Common myeloid progenitor, CD34-positive (primary cell): ENCODE results near the gene HLA-DPA1.
A peak's percentile ranks its signal among the peaks of the same experiment; 100 is the strongest.

ENCODE experiments used
- CTCF ChIA-PET: fragments of 350-600 bp; sonication (Branson Sonifier 250); formaldehyde crosslinking; loops from one replicate; lab custom pipeline; 2021; ENCODE audit warnings: antibody characterized with exemption; lab: Charles Lee
- POLR2A ChIA-PET: fragments of 350-600 bp; sonication (Branson Sonifier 250); formaldehyde crosslinking; loops from one replicate; lab custom pipeline; 2021; ENCODE audit warnings: antibody characterized with exemption; lab: Charles Lee
- DNase-seq, 3 donors: peaks; one replicate each; pipeline versions ENCODE4 v3.0.0 to v3.0.0-alpha.2; 2013
- H3K27ac ChIP-seq, 2 experiments: 1 replicate in 1 of 2; 2 replicates in 1 of 2; pipeline ENCODE4 v1.7.0; 2013; ENCODE audit warnings: inconsistent platforms in 2 of 2, low read length in 2 of 2, mild to moderate bottlenecking in 2 of 2, low read depth in 1 of 2, moderate library complexity in 1 of 2; ENCODE audit not compliant: severe bottlenecking in 2 of 2, insufficient read depth in 1 of 2, poor library complexity in 1 of 2
- H3K27me3 ChIP-seq, 5 experiments: replicated peaks in 2 of 5; 1 replicate in 3 of 5; 2 replicates in 2 of 5; pipeline versions ENCODE4 v1.6.1 to v1.7.0; 2013; ENCODE audit warnings: low read length in 4 of 5, mild to moderate bottlenecking in 2 of 5, moderate library complexity in 2 of 5, inconsistent platforms in 1 of 5; ENCODE audit not compliant: insufficient read depth in 5 of 5, control insufficient read depth in 4 of 5
- H3K36me3 ChIP-seq, 4 experiments: 1 replicate in 2 of 4; 2 replicates in 2 of 4; pipeline versions ENCODE4 v1.6.1 to v1.7.0; 2013; ENCODE audit warnings: low read length in 3 of 4, control low read depth in 1 of 4, mild to moderate bottlenecking in 1 of 4; ENCODE audit not compliant: control insufficient read depth in 4 of 4, insufficient read depth in 4 of 4
- H3K4me1 ChIP-seq, 4 experiments: 1 replicate in 3 of 4; 2 replicates in 1 of 4; pipeline versions ENCODE4 v1.6.1 to v1.7.1; 2013; ENCODE audit warnings: low read length in 3 of 4, mild to moderate bottlenecking in 3 of 4, control low read depth in 1 of 4, inconsistent platforms in 1 of 4, moderate library complexity in 1 of 4; ENCODE audit not compliant: control insufficient read depth in 4 of 4, insufficient read depth in 4 of 4; ENCODE audit errors: control extremely low read depth in 1 of 4
- H3K4me3 ChIP-seq, 7 experiments: 1 replicate in 4 of 7; 2 replicates in 3 of 7; pipeline versions ENCODE4 v1.5.1 to v1.7.0; 2013; ENCODE audit warnings: mild to moderate bottlenecking in 7 of 7, low read length in 6 of 7, moderate library complexity in 6 of 7, inconsistent platforms in 2 of 7, low read depth in 2 of 7, control low read depth in 1 of 7; ENCODE audit not compliant: insufficient read depth in 4 of 7, control insufficient read depth in 1 of 7; ENCODE audit errors: extremely low read depth in 1 of 7
- H3K9me3 ChIP-seq, 5 experiments: 1 replicate in 4 of 5; 2 replicates in 1 of 5; pipeline versions ENCODE4 v1.6.1 to v1.7.1; 2013; ENCODE audit warnings: low read length in 4 of 5, mild to moderate bottlenecking in 2 of 5, inconsistent platforms in 1 of 5, low read depth in 1 of 5, moderate library complexity in 1 of 5; ENCODE audit not compliant: control insufficient read depth in 4 of 5, insufficient read depth in 2 of 5; ENCODE audit errors: control extremely low read depth in 1 of 5
- WGBS: methylation state at CpG from one replicate; pipeline ENCODE4 v1.1.5; 2013; ENCODE audit not compliant: insufficient coverage; 5-methylcytosine and 5-hydroxymethylcytosine counted together

Gene HLA-DPA1

GRCh38 chr6:33076406-33076934 is 3.0 kb upstream of the HLA-DPA1 start:
- peak in 1 of 3 donors; percentile 31 for DNase-seq
- Histone ChIP-seq H3K36me3 (peaks cover 0 to 15% (median 11%) of the 10 kb centered on the region in 4 experiments), H3K27ac (peak overlapping the region; percentile 81 to 88), H3K4me1 (peaks cover 12 to 70% (median 52%) of the 10 kb centered on the region in 4 experiments), H3K4me3 (peak overlapping the region; percentile 43 to 97 (median 87)), H3K9me3 (no peaks in the 10 kb centered on the region), H3K27me3 (no peaks in the 10 kb centered on the region)
- CTCF ChIA-PET = interaction anchor here (1.2 to 1.5 kb wide), 5 partner anchors 11 to 62 kb away, joined by 3 to 6 read pairs (median 4); no protein-coding TSS in a partner anchor
- POLR2A ChIA-PET = interaction anchor here (0.6 kb wide), 1 partner anchor 241 kb away, joined by 3 read pairs; the partner anchor contains the start of gene ZBTB22
- 4% methylated on average over 2 of the region's 3 CpGs for WGBS

GRCh38 chr6:33075568-33076405 is 2.3 kb upstream of the HLA-DPA1 start, which contains the start of gene HLA-DPB1:
Gene HLA-DPB1, plus strand, starts transcription at chr6:33075990. Its CDS starts 52 bp downstream, at chr6:33076042.
- Histone ChIP-seq H3K27ac (peak within 1 kb of the TSS; percentile 81 to 88), H3K4me1 (peaks cover 12 to 77% (median 56%) of the 10 kb centered on the region in 4 experiments), H3K36me3 (peaks cover 0 to 12% (median 6%) of the 10 kb centered on the region in 4 experiments), H3K27me3 (no peaks in the 10 kb centered on the region), H3K4me3 (peak within 1 kb of the TSS; percentile 43 to 97 (median 87)), H3K9me3 (no peaks in the 10 kb centered on the region)
- WGBS = 8% methylated on average over 10 of the region's 10 CpGs
- CTCF ChIA-PET = interaction anchor here (0.6 to 1.5 kb wide), 9 partner anchors 11 to 98 kb away, joined by 3 to 6 read pairs (median 3); no protein-coding TSS in a partner anchor
- DNase-seq = peak; percentile 83 to 87 (median 87)
- POLR2A ChIA-PET = interaction anchor here (0.6 to 0.9 kb wide), 2 partner anchors 44 to 242 kb away, joined by 3 read pairs; partner anchors contain the start of gene ZBTB22

- no CpG with 5 or more reads among the region's 4 CpGs for whole genome bisulfite sequencing
- Histone ChIP-seq H3K4me3 (peak overlapping the region in 2 of 7 experiments; percentile 93 to 97), H3K4me1 (peaks cover 12 to 83% (median 57%) of the 10 kb centered on the region in 4 experiments), H3K27me3 (no peaks in the 10 kb centered on the region), H3K27ac (peak overlapping the region; percentile 81 to 88), H3K36me3 (peaks cover 0 to 10% (median 3%) of the 10 kb centered on the region in 4 experiments), H3K9me3 (no peaks in the 10 kb centered on the region)
- ChIA-PET POLR2A (interaction anchor here (0.9 kb wide), 1 partner anchor 43 kb away, joined by 3 read pairs; no protein-coding TSS in a partner anchor), CTCF (interaction anchor here (0.9 to 6.5 kb wide), 7 partner anchors 10 to 98 kb away, joined by 3 to 55 read pairs (median 4); no protein-coding TSS in a partner anchor)
- DNase-seq = peak in 1 of 3 donors; percentile 14
These were observed 1.7 kb upstream of the HLA-DPA1 start for GRCh38 chr6:33075208-33075567.

- POLR2A ChIA-PET = interaction anchor here (0.6 to 1.6 kb wide), 2 partner anchors 11 to 199 kb away, joined by 3 to 4 read pairs; partner anchors contain the start of genes RPS18 and VPS52
- DNase-seq = no peak
- peaks cover 11 to 68% (median 43%) of the 10 kb centered on the region in 4 experiments for H3K4me1 ChIP-seq
- H3K36me3 ChIP-seq = peaks cover 4 to 26% (median 20%) of the 10 kb centered on the region in 4 experiments
- H3K27me3 ChIP-seq = no peaks in the 10 kb centered on the region
- WGBS = 5% methylated on average over 3 of the region's 7 CpGs
- CTCF ChIA-PET = interaction anchor here (0.9 to 6.5 kb wide), 8 partner anchors 10 to 61 kb away, joined by 3 to 55 read pairs (median 4); no protein-coding TSS in a partner anchor
- peak overlapping the region; percentile 56 to 73 for H3K27ac ChIP-seq
- H3K4me3 ChIP-seq = peak overlapping the region; percentile 9 to 88 (median 73)
- H3K9me3 ChIP-seq = peaks cover 0 to 2% (median 0%) of the 10 kb centered on the region in 5 experiments
These were observed 845 bp downstream of the HLA-DPA1 start for GRCh38 chr6:33072508-33073100.

- H3K9me3 ChIP-seq = peaks cover 0 to 7% (median 2%) of the 10 kb centered on the region in 5 experiments
- DNase-seq = peak in 2 of 3 donors; percentile 22 to 53
- peak overlapping the region in 1 of 2 experiments; percentile 57 for H3K27ac ChIP-seq
- peaks cover 11 to 64% (median 40%) of the 10 kb centered on the region in 4 experiments for H3K4me1 ChIP-seq
- H3K27me3 ChIP-seq = no peaks in the 10 kb centered on the region
- WGBS = 17% methylated on average over 6 of the region's 6 CpGs
- peak overlapping the region in 6 of 7 experiments; percentile 8 to 88 (median 74) for H3K4me3 ChIP-seq
- ChIA-PET CTCF (interaction anchor here (0.5 to 6.5 kb wide), 3 partner anchors 11 to 55 kb away, joined by 3 to 55 read pairs (median 29); no protein-coding TSS in a partner anchor), POLR2A (no interaction called here)
- H3K36me3 ChIP-seq = peaks cover 4 to 36% (median 27%) of the 10 kb centered on the region in 4 experiments
These were observed 1.9 kb downstream of the HLA-DPA1 start for GRCh38 chr6:33071569-33071968.

- H3K27ac ChIP-seq = peak overlapping the region in 1 of 2 experiments; percentile 57
- peaks cover 0 to 7% (median 2%) of the 10 kb centered on the region in 5 experiments for H3K9me3 ChIP-seq
- H3K4me1 ChIP-seq = peaks cover 11 to 57% (median 35%) of the 10 kb centered on the region in 4 experiments
- CTCF ChIA-PET = interaction anchor here (4.1 to 6.5 kb wide), 2 partner anchors 11 to 54 kb away, joined by 29 to 55 read pairs; no protein-coding TSS in a partner anchor
- no peaks in the 10 kb centered on the region for H3K27me3 ChIP-seq
- no CpG with 5 or more reads among the region's 2 CpGs for WGBS
- POLR2A ChIA-PET = no interaction called here
- peaks cover 4 to 39% (median 29%) of the 10 kb centered on the region in 4 experiments for H3K36me3 ChIP-seq
- peak overlapping the region in 5 of 7 experiments; percentile 55 to 88 (median 76) for H3K4me3 ChIP-seq
- no peak for DNase-seq
These were observed 2.5 kb downstream of the HLA-DPA1 start for GRCh38 chr6:33070909-33071308.
